K562 (cell line): ENCODE data around the gene CCDC78. TPM values are rescaled to one million over a fixed set of nuclear protein-coding genes. Genes with fewer than 3 reads are reported as not detected.
A peak's percentile ranks its signal among the peaks of the same experiment; 100 is the strongest.

Experiments used
- CREB1 ChIP-seq, 2 experiments: sonication (generic) in 1 of 2; formaldehyde crosslinking in 1 of 2; IDR thresholded peaks; 2 replicates each; pipeline versions ENCODE4 v1.6.1 to v1.8.0; 2012 to 2022; ENCODE audit warnings: inconsistent platforms in 1 of 2, mild to moderate bottlenecking in 1 of 2, missing genetic modification reagents in 1 of 2, moderate library complexity in 1 of 2
- DPF2 ChIP-seq: fragments of 450-650 bp; IDR thresholded peaks from 2 replicates; pipeline ENCODE4 v1.6.1; 2016
- ETV1 ChIP-seq: fragments of 450-650 bp; conservative IDR thresholded peaks from 2 replicates; pipeline ENCODE4 v1.6.1; 2016; ENCODE audit warnings: missing genetic modification characterization, control low read depth, low read depth, missing compliant biosample characterization
- GABPB1 ChIP-seq: sonication (generic); formaldehyde crosslinking; IDR thresholded peaks from 2 replicates; pipeline ENCODE4 v1.8.0; 2022; ENCODE audit warnings: mild to moderate bottlenecking, missing genetic modification reagents
- GTF2A2 ChIP-seq: IDR thresholded peaks from 2 replicates; pipeline ENCODE4 v1.6.1; 2016; ENCODE audit warnings: mild to moderate bottlenecking, missing genetic modification characterization, missing compliant biosample characterization
- GTF2F1 ChIP-seq: IDR thresholded peaks from 2 replicates; pipeline ENCODE4 v1.6.1; 2011; ENCODE audit warnings: low read depth, low read length, improper control_type of control experiment
- HCFC1 ChIP-seq: IDR thresholded peaks from 2 replicates; pipeline ENCODE4 v1.6.1; 2012; ENCODE audit warnings: low read depth, low read length, improper control_type of control experiment
- MIER1 ChIP-seq: fragments of 450-650 bp; IDR thresholded peaks from 2 replicates; pipeline ENCODE4 v1.6.1; 2016; ENCODE audit warnings: antibody characterized with exemption, mild to moderate bottlenecking, low read depth
- MTA1 ChIP-seq: fragments of 450-650 bp; IDR thresholded peaks from 2 replicates; pipeline ENCODE4 v1.6.1; 2017; ENCODE audit warnings: borderline replicate concordance
- MYNN ChIP-seq, 2 experiments: sonication (generic); formaldehyde crosslinking in 1 of 2; IDR thresholded peaks; 2 replicates each; pipeline versions ENCODE4 v1.5.0 to v1.6.1; 2016 to 2020; ENCODE audit warnings: antibody characterized with exemption in 1 of 2, missing genetic modification reagents in 1 of 2
- PCBP1 ChIP-seq: fragments of 200-400 bp; formaldehyde crosslinking; IDR thresholded peaks from 2 replicates; pipeline ENCODE4 v1.6.1; 2018; ENCODE audit warnings: mild to moderate bottlenecking, low read depth, low read length; ENCODE audit not compliant: poor library complexity, severe bottlenecking
- RERE ChIP-seq: sonication (generic); formaldehyde crosslinking; IDR thresholded peaks from 2 replicates; pipeline ENCODE4 v1.8.0; 2023; ENCODE audit warnings: missing genetic modification reagents, mild to moderate bottlenecking, borderline replicate concordance
- SMARCA4 ChIP-seq: fragments of 450-650 bp; IDR thresholded peaks from 2 replicates; pipeline ENCODE4 v1.6.1; 2016
- SRSF9 ChIP-seq: fragments of 200-400 bp; formaldehyde crosslinking; IDR thresholded peaks from 2 replicates; pipeline ENCODE4 v1.6.1; 2017; ENCODE audit warnings: low read depth, low read length, borderline replicate concordance
- TRIM24 ChIP-seq, 2 experiments: fragments of 450-650 bp; IDR thresholded peaks; 2 replicates each; pipeline ENCODE4 v1.6.1; 2016
- WHSC1 ChIP-seq: IDR thresholded peaks from one replicate; pipeline ENCODE4 v1.6.1; 2012; ENCODE audit warnings: low read length, control low read depth, inconsistent platforms
- ZNF12 ChIP-seq: sonication (generic); formaldehyde crosslinking; IDR thresholded peaks from 2 replicates; pipeline ENCODE4 v1.4.0; 2020; ENCODE audit warnings: mild to moderate bottlenecking, missing genetic modification reagents
- ZNF583 ChIP-seq: fragments of 250-450 bp; sonication (Bioruptor Pico); IDR thresholded peaks from 2 replicates; pipeline ENCODE4 v1.4.0; 2020
- polyA plus RNA-seq, 8 experiments: library from polyadenylated mRNA; depleted of rRNA in 4 of 8; stranded (reverse) in 5 of 8; unstranded in 3 of 8; fragments of >200 nt; fragmentation: Nextera tagmentation in 2 of 8; fragmentation: Illumina TruSeq in 1 of 8; extraction: Ambion mirVana in 2 of 8; extraction: Trizol in 1 of 8; gene quantifications; 2 replicates each; pipeline versions ENCODE4 v1.2.1 to v1.2.3, GENCODE V29; 2011 to 2014; ENCODE audit warnings: inconsistent platforms in 1 of 8, missing spikeins in 1 of 8
- total RNA-seq, 7 experiments: library from RNA; depleted of rRNA in 6 of 7; stranded (reverse); fragments of >200 nt in 6 of 7; fragmentation: Illumina TruSeq in 2 of 7; extraction: Trizol in 2 of 7; gene quantifications; 2 replicates each; pipeline versions ENCODE4 v1.2.1 to v1.2.3, GENCODE V29; 2011 to 2021; ENCODE audit warnings: low replicate concordance in 1 of 7
- TF ChIP-seq, protein P1 (sequence below): IDR thresholded peaks from 2 replicates; pipeline ENCODE4 v1.6.1; 2016; ENCODE audit warnings: missing genetic modification characterization, missing compliant biosample characterization
- TF ChIP-seq, protein P2 (sequence below): sonication (generic); formaldehyde crosslinking; IDR thresholded peaks from 2 replicates; pipeline ENCODE4 v1.4.0; 2020; ENCODE audit warnings: mild to moderate bottlenecking, missing genetic modification reagents

Gene CCDC78
- total and polyA plus RNA-seq, 9 of the 15 experiments (the other 6 are each of a cell fraction or from before 2014, with no cell fraction given) = 0.24 to 17.7 (median 2.9) TPM

- no peak for TF ChIP-seq RERE (CRISPR knock-in tag)
- TF ChIP-seq MIER1 = no peak
- TF ChIP-seq GTF2A2 (tag) = no peak
- TF ChIP-seq ZNF583 (CRISPR knock-in tag) = no peak
- TF ChIP-seq HCFC1 = 0 out of 2 replicates have a peak, but pooled peaks have one; percentile 27
- peak; percentile 68 for TF ChIP-seq GABPB1 (CRISPR knock-in tag)
- TF ChIP-seq TRIM24 (IDR thresholded peaks at IDR 0.05) = peak in 1 of 2 experiments; percentile 74; a peak in 2 of 4 replicates
- TF ChIP-seq, protein P1, sequence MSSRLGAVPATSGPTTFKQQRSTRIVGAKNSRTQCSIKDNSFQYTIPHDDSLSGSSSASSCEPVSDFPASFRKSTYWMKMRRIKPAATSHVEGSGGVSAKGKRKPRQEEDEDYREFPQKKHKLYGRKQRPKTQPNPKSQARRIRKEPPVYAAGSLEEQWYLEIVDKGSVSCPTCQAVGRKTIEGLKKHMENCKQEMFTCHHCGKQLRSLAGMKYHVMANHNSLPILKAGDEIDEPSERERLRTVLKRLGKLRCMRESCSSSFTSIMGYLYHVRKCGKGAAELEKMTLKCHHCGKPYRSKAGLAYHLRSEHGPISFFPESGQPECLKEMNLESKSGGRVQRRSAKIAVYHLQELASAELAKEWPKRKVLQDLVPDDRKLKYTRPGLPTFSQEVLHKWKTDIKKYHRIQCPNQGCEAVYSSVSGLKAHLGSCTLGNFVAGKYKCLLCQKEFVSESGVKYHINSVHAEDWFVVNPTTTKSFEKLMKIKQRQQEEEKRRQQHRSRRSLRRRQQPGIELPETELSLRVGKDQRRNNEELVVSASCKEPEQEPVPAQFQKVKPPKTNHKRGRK = no peak
- no peak for TF ChIP-seq SMARCA4
- no peak for TF ChIP-seq MTA1
- no peak for TF ChIP-seq CREB1 (IDR thresholded peaks at IDR 0.05)
- TF ChIP-seq CREB1 (CRISPR knock-in tag; IDR thresholded peaks at IDR 0.05) = 0 out of 2 replicates have a peak, but pooled peaks have one; percentile 21
- TF ChIP-seq GTF2F1 = no peak
- TF ChIP-seq WHSC1 = no peak
- no peak for TF ChIP-seq PCBP1
- TF ChIP-seq, protein P2, sequence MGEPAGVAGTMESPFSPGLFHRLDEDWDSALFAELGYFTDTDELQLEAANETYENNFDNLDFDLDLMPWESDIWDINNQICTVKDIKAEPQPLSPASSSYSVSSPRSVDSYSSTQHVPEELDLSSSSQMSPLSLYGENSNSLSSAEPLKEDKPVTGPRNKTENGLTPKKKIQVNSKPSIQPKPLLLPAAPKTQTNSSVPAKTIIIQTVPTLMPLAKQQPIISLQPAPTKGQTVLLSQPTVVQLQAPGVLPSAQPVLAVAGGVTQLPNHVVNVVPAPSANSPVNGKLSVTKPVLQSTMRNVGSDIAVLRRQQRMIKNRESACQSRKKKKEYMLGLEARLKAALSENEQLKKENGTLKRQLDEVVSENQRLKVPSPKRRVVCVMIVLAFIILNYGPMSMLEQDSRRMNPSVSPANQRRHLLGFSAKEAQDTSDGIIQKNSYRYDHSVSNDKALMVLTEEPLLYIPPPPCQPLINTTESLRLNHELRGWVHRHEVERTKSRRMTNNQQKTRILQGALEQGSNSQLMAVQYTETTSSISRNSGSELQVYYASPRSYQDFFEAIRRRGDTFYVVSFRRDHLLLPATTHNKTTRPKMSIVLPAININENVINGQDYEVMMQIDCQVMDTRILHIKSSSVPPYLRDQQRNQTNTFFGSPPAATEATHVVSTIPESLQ = peak; percentile 45; the same call in 1 of the 2 replicates
- no peak for TF ChIP-seq DPF2
- no peak for TF ChIP-seq SRSF9
- TF ChIP-seq MYNN (IDR thresholded peaks at IDR 0.05) = no peak
- TF ChIP-seq MYNN (CRISPR knock-in tag; IDR thresholded peaks at IDR 0.05) = no peak
- no peak for TF ChIP-seq ETV1 (tag)
- TF ChIP-seq ZNF12 = no peak
Measured at GRCh38 chr16:679814-680624, 46.2 kb downstream of the CCDC78 start, which contains the start of gene STUB1 (continued).
